Body of pancreas (tissue), 4 donors: ENCODE data around the gene NUDT19. TPM values are rescaled to one million over a fixed set of nuclear protein-coding genes. Genes with fewer than 3 reads are reported as not detected.

ENCODE experiments used
- ATAC-seq: fragments of 150-250 bp; one replicate; pipeline ENCODE4 v1.9.1; 2016
- DNase-seq, 4 donors: peaks; one replicate each; pipeline ENCODE4 v3.0.0-alpha.2; 2019
- H3K27ac ChIP-seq, 4 donors: fragments of 200-600 bp; sonication (generic); 1 replicate in 3 of 4; 2 replicates in 1 of 4; pipeline versions ENCODE4 v1.5.1 to v1.6.1; 2016 to 2019; ENCODE audit warnings: mild to moderate bottlenecking in 1 of 4, mixed read lengths in 1 of 4, moderate library complexity in 1 of 4
- H3K27me3 ChIP-seq, 2 donors: fragments of 200-600 bp; sonication (generic); one replicate each; pipeline ENCODE4 v1.6.0; 2016; ENCODE audit warnings: mild to moderate bottlenecking in 1 of 2
- H3K36me3 ChIP-seq, 2 donors: fragments of 200-600 bp; sonication (generic); replicated peaks in 1 of 2; 2 replicates each; pipeline ENCODE4 v1.5.1; 2016; ENCODE audit warnings: low read depth in 2 of 2; ENCODE audit not compliant: insufficient read depth in 1 of 2
- H3K4me1 ChIP-seq: fragments of 200-600 bp; sonication (generic); one replicate; pipeline ENCODE4 v1.6.0; 2016
- H3K4me3 ChIP-seq, 2 donors: fragments of 200-600 bp; sonication (generic); 1 replicate in 1 of 2; 2 replicates in 1 of 2; pipeline ENCODE4 v1.5.1; 2016 to 2019
- H3K9me3 ChIP-seq, 3 donors: fragments of 200-600 bp; sonication (generic); 1 replicate in 2 of 3; 2 replicates in 1 of 3; pipeline ENCODE4 v1.5.1; 2016
- CTCF ChIP-seq, 7 experiments: fragments of 450-650 bp in 4 of 7; fragments of 200-600 bp in 3 of 7; sonication (generic) in 3 of 7; IDR thresholded peaks; one replicate each; pipeline ENCODE4 v1.5.1; 2016 to 2019; ENCODE audit warnings: antibody characterized with exemption in 7 of 7
- POLR2A ChIP-seq, 3 donors: fragments of 450-650 bp; IDR thresholded peaks; one replicate each; pipeline ENCODE4 v1.6.1; 2016; ENCODE audit warnings: antibody characterized with exemption in 3 of 3, mild to moderate bottlenecking in 2 of 3
- WGBS, 2 donors: methylation state at CpG; one replicate each; pipeline ENCODE4 v1.1.5; 2017; 5-methylcytosine and 5-hydroxymethylcytosine counted together
- intact Hi-C: fragments of 100-400 bp; cut with DNase I; formaldehyde crosslinking; loops from one replicate; pipeline ENCODE4 v1.15.1; 2023
- total RNA-seq, 2 donors: library from RNA; depleted of rRNA; stranded (reverse); fragments of >200 nt; gene quantifications; one replicate each; pipeline ENCODE4 v1.1.0, GENCODE V29; 2016

The NUDT19 gene
- total RNA-seq, 2 donors from 2014 or later = 2.3 to 3.9 TPM

DNA sequence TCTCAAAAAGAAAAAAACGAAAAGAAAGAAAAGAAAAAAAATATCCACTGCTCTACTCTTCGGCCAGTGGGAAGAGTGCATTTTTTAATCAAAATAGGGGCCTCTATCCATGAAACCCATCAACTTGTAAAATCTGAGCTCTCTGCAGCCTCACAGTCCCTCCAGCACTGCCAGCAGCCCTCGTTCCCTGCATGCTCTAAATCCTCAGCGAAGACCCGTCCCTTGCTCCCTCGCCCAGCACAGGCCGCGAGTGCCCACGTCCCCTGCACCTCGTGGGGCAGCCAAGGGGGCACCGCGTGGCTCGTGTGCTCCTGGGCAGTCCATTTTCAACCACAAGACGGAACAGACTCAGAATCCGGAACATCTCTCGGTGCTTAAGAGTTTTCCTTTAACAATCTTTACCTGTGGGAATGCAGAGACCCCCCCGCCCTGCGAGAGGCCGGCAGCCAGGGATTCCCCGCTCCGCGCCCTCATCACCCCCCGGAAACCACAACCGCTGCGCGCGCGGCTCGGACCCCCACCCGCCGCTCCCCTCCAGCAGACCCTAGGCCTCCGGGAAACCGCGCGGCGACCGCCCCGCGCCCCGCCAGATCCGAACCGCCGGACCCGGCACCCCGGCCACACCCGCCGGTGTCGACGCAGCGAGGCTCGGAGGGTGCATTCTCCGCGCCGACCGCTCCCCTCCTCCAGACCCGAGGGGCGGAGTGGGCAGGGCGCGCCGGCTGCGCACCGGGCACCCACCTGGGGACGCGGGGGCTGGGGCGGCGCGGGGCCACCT, 17.3 kb upstream of the NUDT19 start:
- WGBS, 2 donors = 1 to 4% methylated on average over 16 to 66 of the region's 67 CpGs
- ATAC-seq = peak; percentile 6

DNA sequence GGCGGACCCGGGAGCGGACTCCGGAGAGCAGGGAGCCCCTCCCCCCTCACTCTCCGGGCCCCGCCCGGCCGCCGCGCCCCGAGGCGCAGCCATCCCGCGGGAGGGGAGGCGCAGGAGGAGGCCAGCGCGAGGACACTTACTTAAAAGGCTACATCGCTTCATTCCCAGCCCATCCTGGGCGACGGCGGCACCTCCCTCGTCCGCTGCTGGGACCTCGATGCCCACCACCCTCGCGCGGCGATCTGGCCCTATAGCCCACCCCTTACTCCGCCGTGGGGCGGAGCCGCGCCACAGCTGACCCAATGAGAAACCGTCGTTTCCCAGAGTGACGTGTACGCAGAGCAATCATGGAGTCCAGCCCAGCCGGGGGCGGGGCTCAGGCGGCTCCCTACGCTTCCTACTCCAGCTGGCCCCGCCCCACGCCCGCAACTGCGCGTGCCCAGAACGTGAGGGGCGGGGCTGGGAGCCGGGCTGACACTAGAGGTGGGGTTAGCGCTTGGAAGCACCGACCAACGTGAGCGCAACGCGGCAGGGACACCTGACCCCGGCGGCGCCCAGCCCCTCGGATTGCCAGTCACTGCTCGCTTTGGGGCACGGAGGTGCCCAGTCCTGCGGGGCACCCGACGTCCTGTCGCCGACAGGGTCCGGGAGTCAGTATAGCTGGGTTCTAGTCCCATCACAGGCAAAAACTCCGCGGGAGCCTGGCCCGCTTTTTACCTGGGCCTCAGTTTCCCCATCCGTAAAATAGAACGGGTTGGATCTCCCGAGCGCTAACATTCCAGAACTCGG, 16.5 kb upstream of the NUDT19 start, which contains the start of gene ANKRD27:
ANKRD27 (minus strand) TSS at position 250 of the 789 bp plus-strand sequence. CDS start 16,165 bp downstream, outside the sequence.
- DNase-seq (peak; percentile 99), ATAC-seq (peak; percentile 97)
- intact Hi-C loops = no loop called here
- H3K27ac ChIP-seq = peak within 1 kb of the TSS in 3 of 4 donors; percentile 40 to 74 (median 65)
- no peaks in the 10 kb centered on the region for H3K9me3 ChIP-seq
- 0 to 2% methylated on average over 20 to 49 of the region's 75 CpGs for WGBS, 2 donors
- H3K36me3 ChIP-seq = no peaks in the 10 kb centered on the region
- peak within 1 kb of the TSS; percentile 91 to 93 for H3K4me3 ChIP-seq
- peaks cover 0 to 4% of the 10 kb centered on the region in 2 donors for H3K27me3 ChIP-seq
- H3K4me1 ChIP-seq = peaks cover 31% of the 10 kb centered on the region
- TF ChIP-seq POLR2A (IDR thresholded peaks at IDR 0.05) = peak; percentile 19 to 57 (median 46)
- no peak for TF ChIP-seq CTCF (IDR thresholded peaks at IDR 0.05)

More for the DNA sequence above, 17.3 kb upstream of the NUDT19 start:
- no peak for DNase-seq
- Histone ChIP-seq H3K27ac (peak overlapping the region in 3 of 4 donors; percentile 40 to 74 (median 65)), H3K36me3 (no peaks in the 10 kb centered on the region), H3K9me3 (no peaks in the 10 kb centered on the region), H3K4me1 (peaks cover 36% of the 10 kb centered on the region), H3K27me3 (peaks cover 0 to 4% of the 10 kb centered on the region in 2 donors), H3K4me3 (peak overlapping the region; percentile 91 to 93)
- intact Hi-C loops = no loop called here
- TF ChIP-seq POLR2A (IDR thresholded peaks at IDR 0.05) = no peak
- TF ChIP-seq CTCF (IDR thresholded peaks at IDR 0.05) = no peak

GRCh38 chr19:32675720-32676185, 15.9 kb upstream of the NUDT19 start, which contains the start of gene RGS9BP:
Gene RGS9BP, plus strand, starts transcription at chr19:32675848. Its CDS starts 416 bp downstream, at chr19:32676264.
- WGBS, 2 donors = 3 to 4% methylated on average over 5 to 53 of the region's 53 CpGs
- peak within 1 kb of the TSS in 3 of 4 donors; percentile 40 to 74 (median 65) for H3K27ac ChIP-seq

More at GRCh38 chr19:32675720-32676185, 15.9 kb upstream of the NUDT19 start, which contains the start of gene RGS9BP:
- TF ChIP-seq POLR2A (IDR thresholded peaks at IDR 0.05) (no peak), CTCF (IDR thresholded peaks at IDR 0.05) (no peak)
- H3K27me3 ChIP-seq = peaks cover 0 to 4% of the 10 kb centered on the region in 2 donors
- H3K4me1 ChIP-seq = peaks cover 30% of the 10 kb centered on the region
- peak within 1 kb of the TSS; percentile 91 to 93 for H3K4me3 ChIP-seq
- H3K9me3 ChIP-seq = no peaks in the 10 kb centered on the region
- no peaks in the 10 kb centered on the region for H3K36me3 ChIP-seq
- intact Hi-C loops = no loop called here
- DNase-seq (peak; percentile 66 to 76 (median 74)), ATAC-seq (peak; percentile 40)
